GM19328 (cell line): ENCODE data around the gene SMIM41.
"Not testable (repeated sequence)": the region's sequence is repeated elsewhere in the genome, so short reads cannot be mapped to it uniquely, and the experiment has no call there.

Experiments
- ATAC-seq: cut with Tn5 transposase; IDR thresholded peaks from one replicate; pipeline ENCODE4 v1.9.1; 2021; ENCODE audit warnings: mild to moderate bottlenecking, moderate library complexity; ENCODE audit not compliant: unreplicated experiment

Gene SMIM41

DNA sequence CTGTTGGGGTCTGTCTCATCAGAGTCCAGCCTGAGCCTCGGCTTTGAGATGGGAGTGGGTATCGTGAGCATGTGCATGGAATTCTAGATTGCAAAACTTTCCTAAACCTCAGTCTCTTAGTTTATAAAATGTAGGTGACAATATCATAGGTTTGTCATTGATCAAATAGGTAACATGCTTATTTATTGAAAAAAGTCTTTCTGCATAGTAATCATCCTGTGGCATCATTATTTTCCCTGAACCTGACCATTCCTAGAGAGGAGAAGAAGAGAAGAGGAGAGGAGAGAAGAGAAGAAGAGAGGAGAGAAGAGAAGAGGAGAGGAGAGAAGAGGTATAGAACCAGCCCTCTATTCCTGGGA lies 4.1 kb downstream of the SMIM41 start:
- no peak for ATAC-seq

DNA sequence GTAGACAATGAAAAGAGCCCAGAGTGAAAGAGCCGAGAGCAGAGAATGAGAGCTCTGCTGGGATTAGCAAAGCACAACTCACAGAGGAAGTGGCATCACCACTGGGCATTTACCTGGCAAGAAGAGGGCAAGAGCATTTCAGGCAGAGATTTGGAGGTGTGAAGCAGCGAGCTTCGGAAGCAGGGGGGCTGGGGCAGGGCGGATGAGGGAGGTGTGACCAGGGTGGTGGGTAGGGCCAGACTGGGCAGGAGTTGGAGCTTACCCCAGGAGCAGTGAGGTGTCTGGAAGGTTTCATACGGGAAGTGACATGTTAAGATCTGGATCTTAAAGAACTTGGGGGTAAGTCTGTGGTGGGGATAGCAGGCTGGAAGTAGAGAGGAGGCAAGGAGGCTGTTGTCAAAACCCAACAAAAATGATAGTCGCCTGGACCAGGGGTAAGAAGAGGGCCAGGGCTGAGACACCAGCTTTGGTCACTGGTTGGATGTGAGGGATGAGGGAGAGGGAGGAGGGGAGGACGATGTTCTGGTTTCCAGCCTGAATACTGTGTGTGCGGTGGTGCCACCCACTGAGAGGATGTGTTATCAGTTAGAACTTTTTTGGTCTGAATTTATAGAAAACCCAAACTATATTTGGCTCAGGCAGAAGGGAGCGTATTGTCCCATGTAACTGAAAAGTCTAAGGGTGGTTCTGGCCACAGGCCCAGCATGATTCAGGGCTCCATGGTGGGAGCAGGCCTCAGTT lies 5.2 kb downstream of the SMIM41 start:
- no peak for ATAC-seq

DNA sequence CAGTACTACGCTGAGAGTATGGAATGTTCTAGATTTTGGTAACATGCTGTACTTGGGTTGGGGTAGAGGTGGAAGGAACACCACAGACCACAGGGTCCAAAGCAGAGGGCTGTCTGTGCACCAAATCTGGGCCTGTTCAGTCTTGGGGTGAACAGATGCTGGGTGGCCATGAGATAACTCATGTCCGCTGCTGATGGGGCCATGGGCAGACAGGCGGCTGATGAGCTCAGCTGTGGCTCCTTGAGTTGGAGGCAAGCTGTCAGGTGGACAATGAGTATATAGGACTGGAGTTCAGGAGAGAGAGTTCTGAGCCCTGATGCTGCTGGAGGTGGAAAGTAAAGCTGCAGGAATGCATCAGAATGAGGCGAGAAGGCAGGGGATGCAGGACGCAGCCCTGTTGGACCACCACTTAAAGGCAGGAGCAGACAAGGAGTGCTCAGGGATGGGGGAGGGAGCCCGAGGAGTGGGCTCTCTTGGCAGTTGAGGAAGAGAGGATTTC lies 6.2 kb downstream of the SMIM41 start:
- ATAC-seq = no peak

DNA sequence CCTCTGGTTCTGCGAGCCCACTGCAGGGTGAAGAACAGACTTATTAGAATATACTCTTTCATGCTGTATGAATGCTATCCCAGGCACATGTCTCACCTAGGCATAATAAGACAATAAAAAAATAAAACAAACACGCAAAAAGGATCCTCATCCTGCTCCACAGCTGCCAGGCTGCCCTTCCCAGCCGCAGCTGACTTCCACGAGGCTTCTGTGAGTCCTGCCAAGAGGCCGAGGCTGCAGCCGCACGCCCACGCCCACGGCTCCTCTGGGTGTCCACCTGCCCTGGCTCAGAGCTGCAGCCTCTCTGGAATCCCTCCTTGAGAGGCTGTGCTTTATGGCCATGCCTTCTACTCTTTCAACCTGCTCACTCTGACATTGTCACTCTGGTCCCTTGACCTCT lies 6.9 kb downstream of the SMIM41 start:
- ATAC-seq = no peak

DNA sequence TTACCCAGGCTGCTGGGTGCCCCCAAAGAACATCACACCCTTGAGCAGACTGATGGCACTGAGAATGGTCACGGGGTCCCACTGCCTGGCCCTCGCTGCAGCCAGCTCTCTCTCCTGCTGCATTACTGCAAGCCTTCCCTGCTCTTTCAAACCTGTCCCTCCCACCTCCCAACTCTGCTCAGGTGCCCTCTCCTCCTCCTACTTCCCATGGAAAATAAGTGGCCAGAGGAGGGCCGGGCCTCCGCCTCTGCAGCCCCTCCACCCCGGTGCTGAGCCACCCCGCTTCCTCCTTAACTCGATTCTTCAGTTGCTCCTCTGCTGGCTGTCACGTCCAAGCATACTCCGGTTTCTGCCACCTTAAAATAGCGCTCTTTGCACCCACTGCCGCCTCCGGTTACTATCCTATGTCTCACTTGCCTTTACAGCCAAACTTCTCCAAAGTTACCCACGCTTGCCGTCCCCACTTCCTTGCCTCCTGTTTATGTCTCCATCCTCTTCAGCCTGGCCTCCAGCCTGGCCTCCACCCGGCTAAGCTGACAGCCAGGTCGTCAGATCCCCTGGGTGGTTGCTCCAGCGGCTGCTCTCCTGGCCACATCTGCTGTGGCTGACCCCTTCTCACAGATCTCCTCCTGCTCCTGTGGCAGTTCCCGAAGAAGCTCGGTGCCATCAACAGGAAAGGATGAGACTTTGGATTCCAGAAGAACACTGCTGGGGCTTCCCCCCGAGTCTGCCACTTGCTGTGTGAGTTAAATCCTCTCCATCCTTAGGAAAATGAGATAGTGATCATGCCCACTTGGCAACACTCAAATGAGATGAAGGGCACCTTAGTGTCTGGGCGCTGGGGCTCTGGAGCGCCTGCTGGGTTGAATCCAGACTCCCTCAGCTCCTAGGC lies 7.7 kb downstream of the SMIM41 start:
- no peak for ATAC-seq

DNA sequence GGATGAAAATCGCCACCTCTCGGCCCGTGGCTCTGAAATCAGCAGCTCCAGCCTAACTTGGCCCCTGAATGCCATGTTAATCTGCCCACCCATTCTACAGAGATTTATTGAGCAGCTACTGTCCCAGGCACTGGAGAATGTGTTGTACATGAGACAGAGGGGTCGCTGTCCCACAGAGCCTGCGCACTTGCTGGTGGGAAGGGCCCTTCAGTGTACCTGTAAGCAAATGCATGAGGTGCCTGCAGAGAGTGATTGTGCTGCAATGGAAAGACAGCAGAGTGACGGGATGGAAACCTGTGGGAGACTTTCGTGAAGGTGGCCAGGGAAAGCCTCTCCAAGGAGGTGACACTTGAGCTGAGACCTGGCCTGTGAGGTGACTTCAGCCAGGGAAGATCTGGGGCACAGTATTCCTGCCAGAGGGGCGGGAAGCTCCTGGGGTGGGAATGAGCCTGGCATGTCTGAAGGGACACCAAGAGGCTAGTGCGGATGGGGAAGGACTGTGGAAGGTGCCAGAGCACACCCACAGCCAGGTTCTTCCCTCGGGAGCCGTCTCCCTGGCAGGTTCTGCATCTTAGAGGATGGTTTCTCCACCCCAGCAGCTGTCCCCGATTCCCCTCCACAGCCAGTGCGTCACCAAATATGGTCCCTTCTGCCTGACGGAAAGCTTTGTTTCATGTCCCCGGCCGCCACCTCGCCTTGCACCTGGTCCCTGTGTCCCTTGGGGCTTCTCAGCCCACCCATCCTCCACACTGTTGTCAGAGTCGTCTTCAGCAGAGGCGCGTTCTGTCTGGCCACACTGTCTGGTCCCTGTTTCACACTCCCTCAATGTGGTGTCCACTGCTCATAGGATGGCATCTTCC lies 8.7 kb downstream of the SMIM41 start:
- no peak for ATAC-seq

DNA sequence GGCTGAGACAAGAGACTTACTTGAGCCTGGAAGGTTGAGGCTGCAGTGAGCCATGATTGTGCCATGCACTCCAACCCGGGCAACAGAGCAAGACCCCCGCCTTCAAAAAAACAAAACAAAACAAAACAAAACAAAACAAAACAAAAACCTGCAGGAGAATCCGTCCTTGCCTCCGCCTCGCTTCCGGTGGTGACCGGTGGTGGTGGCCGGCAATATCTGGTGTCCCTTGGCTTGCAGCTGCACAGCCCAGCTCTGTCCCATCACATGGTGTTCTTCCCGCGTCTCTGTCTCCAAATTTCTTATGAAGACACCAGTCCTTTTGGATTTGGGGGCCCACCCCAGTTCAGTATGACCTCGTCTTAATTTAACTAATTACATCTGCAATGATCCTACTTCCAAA lies 10.0 kb downstream of the SMIM41 start:
- no peak for ATAC-seq

DNA sequence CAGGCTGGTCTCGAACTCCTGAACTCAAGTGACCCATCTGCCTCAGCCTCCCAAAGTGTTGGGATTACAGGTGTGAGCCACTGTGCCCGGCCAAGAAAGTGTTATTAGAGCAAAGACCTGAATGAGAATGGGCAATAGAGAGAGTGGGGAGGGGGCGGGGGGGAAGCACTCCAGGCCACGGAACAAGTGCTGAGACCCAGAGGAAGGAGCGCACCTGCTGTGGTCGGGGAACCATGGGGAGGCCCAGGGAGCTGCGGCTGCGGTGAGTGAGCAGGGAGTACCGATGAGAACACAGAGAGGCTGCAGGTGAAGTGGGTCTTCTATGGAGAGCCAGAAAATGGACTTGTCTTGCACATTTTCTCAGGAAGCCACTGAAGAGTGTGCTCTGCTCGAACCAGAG lies 10.8 kb downstream of the SMIM41 start:
- ATAC-seq = no peak

DNA sequence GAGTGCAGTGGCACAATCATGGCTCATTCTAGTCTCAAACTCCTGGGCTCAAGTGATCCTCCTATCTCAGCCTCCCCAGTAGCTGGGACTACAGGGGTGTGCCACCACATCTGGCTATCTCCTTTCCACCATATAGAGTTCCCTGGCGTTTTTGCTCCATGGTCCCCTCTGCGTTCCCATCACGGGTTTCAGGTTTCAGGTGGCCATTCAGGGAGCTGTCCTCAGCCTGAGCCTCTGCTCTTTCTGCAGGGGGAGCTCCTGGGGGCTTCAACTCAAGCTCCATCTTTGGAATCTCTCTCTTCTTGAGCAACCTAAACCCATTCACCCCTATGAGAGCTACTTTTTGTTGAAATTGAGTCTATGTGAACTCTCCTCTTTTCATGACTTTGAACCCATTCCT lies 11.6 kb downstream of the SMIM41 start:
- no peak for ATAC-seq

DNA sequence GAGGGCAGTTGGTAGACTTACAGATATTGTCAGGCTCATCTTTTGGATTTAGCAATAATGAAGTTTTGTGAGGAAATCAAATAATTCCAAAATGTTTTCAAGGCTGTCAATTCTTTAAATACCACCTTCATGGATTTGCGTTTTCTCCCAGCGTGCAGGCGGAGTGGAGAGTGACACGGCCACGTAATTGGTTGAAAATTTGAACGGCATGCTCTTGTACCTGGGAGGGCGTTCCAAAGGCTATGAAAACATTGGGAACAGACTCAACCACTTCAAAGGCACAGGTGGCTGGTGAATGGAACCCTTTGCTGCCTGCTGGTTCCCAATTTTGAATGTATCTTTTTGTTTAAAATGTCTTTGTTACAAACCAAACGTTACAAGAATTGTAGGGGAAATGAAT lies 12.4 kb downstream of the SMIM41 start:
- no peak for ATAC-seq

DNA sequence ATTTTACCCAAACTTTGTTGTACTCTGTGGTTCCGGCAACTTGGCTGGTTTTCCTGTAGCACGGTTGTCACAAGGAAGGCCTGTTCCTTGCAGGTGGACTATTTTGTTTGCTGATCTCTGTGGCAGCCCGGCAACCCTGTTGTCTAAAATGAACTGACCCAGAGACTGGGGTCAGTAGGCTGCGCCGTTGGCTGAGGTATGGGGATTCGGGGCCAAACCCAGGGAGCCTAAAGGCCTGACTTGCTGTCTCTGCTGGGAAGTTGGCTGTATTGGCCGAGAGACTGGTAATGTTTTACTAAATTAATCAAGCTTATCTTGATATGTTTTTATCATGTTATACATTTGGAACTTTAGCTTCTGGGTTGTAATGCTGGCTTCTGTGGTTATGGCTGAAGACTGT lies 13.8 kb downstream of the SMIM41 start:
- ATAC-seq = no peak

DNA sequence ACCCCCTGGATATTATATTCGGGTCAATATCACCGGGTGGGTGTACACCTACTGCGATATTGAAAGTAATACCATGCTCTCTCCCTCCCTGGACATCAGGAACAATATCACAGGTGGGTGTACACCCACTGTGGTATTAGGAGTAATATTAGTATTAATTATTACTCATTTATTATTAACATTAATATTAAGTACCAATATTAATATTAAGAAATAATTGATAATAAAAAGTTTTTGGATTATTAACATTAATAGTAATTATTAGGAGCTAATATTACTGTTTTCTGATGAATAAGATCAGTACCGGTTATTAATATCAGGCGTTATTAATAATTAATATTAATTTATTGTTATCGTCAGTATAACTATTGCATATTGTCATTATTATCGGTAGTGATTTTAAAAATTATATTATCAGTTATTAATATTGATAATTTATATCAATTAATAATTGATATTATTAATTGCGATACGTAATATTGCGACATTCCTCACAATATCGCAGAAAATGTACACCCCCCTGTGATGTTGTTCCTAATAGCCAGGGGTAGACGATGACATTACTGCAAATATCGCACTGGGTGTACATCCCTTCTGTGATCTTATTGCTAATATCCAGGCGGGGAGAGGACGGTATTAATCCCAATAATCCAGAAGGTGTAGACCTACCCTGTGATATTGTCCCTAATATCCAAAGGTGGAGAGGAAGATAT lies 17.0 kb downstream of the SMIM41 start:
- ATAC-seq = no peak

DNA sequence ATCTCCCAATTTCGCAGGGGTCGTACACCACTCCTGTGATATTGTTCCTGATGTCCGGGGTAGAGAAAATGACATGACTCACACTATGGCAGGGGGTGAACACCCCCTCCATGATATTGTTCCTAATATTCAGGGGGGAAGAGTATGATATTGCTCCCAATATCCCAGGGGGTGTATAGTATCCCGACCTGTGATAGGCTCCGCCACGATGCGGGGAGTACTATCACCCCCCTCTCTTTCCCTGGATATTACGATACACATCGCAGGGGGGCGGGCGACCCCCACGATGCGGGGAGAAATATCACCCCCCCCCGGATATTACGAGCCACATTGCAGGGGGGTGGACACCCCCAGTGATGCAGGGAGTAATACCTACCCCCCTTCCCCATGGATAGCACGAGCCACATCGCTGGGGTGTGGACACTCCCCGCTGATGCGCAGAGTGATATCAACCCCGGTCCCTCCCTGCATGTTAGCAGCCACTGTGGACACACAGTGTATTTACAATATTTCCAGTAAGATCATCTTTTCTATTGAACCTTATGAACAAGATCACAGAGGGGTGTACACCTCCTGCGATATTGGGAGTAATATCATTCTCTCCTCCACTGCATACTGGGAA lies 17.7 kb downstream of the SMIM41 start:
- ATAC-seq = no peak

DNA sequence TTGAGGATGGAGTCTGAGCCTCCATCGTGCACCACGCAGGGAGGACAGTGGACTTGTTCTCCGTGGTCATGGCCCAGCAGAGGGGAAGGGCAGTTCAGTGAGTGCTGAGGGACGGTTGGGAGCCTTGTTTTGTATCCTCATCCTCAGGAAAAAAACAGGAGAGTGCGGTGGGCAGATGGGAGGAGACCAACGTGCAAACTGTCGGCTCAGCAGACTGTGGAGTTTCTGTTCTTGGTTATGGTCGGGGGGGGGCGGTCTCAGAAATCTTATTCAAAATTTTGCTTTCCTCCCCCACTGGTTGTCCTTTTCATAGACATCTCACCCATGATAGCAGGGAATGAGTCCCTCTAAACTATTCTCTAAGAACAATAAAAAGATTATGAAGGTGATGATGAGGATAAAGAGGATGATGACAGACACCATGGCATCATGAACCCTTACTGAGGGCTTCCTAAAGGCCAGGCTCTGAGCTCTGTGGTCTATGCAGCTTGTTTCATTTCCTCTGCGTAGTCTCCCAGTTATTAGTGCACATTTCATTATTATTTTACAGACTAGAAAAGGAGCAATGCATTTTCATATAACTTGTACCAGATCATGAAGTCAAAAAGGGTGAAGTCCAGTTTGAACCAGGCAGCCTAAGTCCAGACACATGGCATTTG lies 25.1 kb downstream of the SMIM41 start:
- ATAC-seq = not testable (repeated sequence)

DNA sequence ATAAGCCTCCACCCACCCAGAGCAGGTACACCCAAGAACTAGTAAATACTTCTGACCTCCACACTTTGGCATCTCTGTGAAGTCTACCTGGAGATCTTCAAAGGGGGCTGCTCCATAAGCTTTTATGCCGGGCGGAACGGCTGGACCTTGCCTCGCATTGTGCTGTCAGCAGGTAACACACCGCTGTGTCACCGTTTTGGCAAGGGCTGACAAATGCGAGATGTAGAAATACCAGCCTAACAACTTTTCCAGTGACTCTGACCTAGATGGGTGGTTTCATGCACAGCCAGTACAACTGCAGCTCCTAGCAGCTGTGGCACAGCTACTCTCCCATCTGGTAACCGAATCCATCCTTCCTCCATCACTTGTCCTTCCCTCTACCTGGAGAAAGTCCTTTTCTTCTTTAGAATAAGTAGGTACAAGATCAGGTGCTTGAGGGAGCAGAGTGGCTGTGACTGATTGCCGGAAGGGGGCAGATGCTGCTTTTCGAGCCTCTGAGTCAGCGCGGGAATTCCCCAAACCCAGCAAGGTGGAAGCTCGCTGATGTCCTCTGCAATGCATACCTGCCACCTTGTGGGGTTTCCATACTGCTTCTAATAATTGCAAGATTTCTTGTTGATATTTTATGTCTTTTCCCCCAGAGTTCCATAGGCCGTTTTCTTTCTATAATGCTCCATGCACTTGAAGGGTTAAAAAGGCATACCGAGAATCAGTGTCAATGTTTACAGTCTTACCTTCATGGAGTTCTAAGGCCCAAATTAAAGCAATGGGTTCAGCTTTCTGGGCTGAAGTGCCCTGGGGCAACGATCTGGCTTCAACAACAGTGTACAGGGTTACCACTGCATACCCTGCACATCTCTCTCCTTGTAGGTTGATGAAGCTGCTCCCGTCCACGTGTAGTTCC lies 37.0 kb downstream of the SMIM41 start:
- ATAC-seq = not testable (repeated sequence)

DNA sequence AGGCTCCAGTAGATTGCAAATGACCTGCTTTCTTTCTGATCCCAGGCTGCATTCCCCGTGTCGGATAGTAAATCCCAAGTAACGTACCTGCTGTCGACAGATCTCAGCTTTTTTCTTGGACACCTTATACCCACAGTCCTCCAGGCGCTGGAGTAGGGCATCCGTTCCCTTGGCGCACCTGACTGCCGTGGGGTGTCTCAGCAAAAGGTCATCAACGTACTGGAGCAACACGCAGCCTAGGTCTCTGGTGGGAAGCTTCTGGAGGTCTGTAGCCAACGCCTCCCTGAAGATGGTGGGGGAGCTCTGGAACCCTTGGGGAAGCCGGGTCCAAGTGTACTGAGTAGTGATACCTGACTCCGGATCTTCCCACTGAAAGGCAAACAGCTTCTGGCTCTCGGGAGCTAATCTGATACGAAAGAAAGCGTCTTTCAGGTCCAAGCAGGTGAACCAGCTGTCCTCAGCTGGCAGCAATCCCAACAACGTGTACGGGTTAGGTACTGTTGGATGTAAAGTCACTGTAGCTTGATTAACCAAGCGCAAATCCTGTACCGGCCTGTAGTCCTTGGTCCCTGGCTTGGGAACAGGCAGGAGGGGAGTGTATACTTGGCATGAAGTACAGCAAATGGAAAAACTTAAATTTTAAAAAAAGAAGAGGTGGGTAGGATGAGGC lies 38.4 kb downstream of the SMIM41 start:
- ATAC-seq = peak; percentile 31

DNA sequence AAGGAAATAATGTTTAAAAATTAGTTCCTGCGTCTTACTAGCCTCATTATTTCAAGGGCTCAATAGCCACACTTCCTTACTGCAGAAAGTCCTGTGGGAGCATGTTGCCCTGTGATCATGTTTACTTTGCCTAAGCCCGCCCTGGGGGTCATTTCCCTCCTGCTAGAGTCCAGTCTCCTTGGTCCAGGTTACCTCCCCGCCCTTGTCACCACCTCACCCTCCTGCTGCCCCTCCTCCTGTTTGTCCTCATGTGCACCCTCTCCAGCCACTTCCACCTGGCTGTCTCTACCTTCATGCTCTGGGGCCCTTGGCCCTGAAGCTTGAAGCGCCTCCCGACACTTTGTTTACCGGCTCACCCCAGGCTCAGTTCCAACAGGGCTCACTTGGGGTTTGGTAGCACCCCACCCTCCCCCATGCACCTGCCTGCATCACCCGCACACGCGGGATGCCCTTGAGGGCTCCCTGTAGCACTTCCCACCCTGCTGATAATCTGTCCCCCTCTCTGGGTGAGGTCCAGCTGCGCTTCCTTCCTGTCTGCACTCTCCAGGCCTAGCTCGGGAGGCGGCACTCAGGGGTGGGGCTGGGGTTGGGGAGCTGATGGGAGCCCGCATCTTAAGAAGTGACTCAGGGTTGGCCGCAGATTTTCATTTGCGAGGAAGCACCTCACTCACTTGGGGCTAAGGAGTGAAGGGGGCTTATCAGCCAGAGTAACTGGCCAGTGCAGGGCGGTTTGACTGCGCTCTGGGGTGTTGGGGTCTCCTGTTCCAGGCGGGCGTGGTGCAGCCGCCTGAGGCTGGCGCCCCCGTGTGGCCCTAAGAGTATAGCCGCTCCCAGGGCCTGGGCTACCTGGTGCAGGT lies 40.1 kb downstream of the SMIM41 start:
- no peak for ATAC-seq
